Mesothelial cell of epicardium (in vitro differentiated cells): ENCODE measurements around the gene PALS2. TPM values are rescaled to one million over a fixed set of nuclear protein-coding genes. Genes with fewer than 3 reads are reported as not detected.

Experiments used
- DNase-seq, 2 experiments: peaks; one replicate each; pipeline ENCODE4 v3.0.0; 2021; ENCODE audit warnings: low spot score in 2 of 2; ENCODE audit not compliant: unreplicated experiment in 2 of 2
- H3K27ac Mint-ChIP-seq: 2 replicates; pipeline ENCODE4 v1.8.0; 2021; ENCODE audit warnings: mixed read lengths
- H3K27me3 Mint-ChIP-seq: 2 replicates; pipeline ENCODE4 v1.8.0; 2021; ENCODE audit warnings: low read depth, mixed read lengths
- H3K36me3 Mint-ChIP-seq: 2 replicates; pipeline ENCODE4 v1.8.0; 2021; ENCODE audit warnings: mixed read lengths
- H3K4me1 Mint-ChIP-seq: 2 replicates; pipeline ENCODE4 v1.8.0; 2021; ENCODE audit warnings: mixed read lengths
- H3K4me3 Mint-ChIP-seq: 2 replicates; pipeline ENCODE4 v1.8.0; 2021; ENCODE audit warnings: mild to moderate bottlenecking, moderate library complexity, mixed read lengths
- H3K9me3 Mint-ChIP-seq: 2 replicates; pipeline ENCODE4 v1.8.0; 2021; ENCODE audit warnings: mixed read lengths
- CTCF ChIP-seq: fragments of 200-600 bp; sonication (generic); IDR thresholded peaks from one replicate; pipeline ENCODE4 v1.5.0; 2021; ENCODE audit warnings: antibody characterized with exemption; ENCODE audit not compliant: unreplicated experiment
- total RNA-seq: library from RNA; stranded (reverse); gene quantifications from 3 replicates; pipeline ENCODE4 v1.2.1, GENCODE V29; 2021

Gene PALS2
- total RNA-seq, 1 donor from 2014 or later, result 23.8 TPM

- Mint-ChIP-seq H3K4me1 (no peaks in the 10 kb centered on the region), H3K27ac (no peak overlapping the region), H3K9me3 (peaks cover 3% of the 10 kb centered on the region), H3K36me3 (no peaks in the 10 kb centered on the region), H3K4me3 (no peak overlapping the region), H3K27me3 (no peaks in the 10 kb centered on the region)
- DNase-seq, result no peak
- no peak for TF ChIP-seq CTCF
These were observed 14.6 kb downstream of the PALS2 start for GRCh38 chr7:24587853-24588252.

- DNase-seq, result no peak
- H3K4me1 Mint-ChIP-seq, result no peaks in the 10 kb centered on the region
- no peaks in the 10 kb centered on the region for H3K27me3 Mint-ChIP-seq
- no peak overlapping the region for H3K27ac Mint-ChIP-seq
- H3K36me3 Mint-ChIP-seq, result no peaks in the 10 kb centered on the region
- no peak for TF ChIP-seq CTCF
- H3K9me3 Mint-ChIP-seq, result no peaks in the 10 kb centered on the region
- H3K4me3 Mint-ChIP-seq, result no peak overlapping the region
These were observed 17.9 kb downstream of the PALS2 start for GRCh38 chr7:24591152-24591551.

GRCh38 chr7:24595671-24596418 lies 22.6 kb downstream of the PALS2 start:
- no peak overlapping the region for H3K4me3 Mint-ChIP-seq
- H3K36me3 Mint-ChIP-seq, result no peaks in the 10 kb centered on the region
- H3K27me3 Mint-ChIP-seq, result no peaks in the 10 kb centered on the region
- H3K9me3 Mint-ChIP-seq, result no peaks in the 10 kb centered on the region
- no peak for DNase-seq
- no peak for TF ChIP-seq CTCF
- H3K27ac Mint-ChIP-seq, result no peak overlapping the region
- no peaks in the 10 kb centered on the region for H3K4me1 Mint-ChIP-seq

GRCh38 chr7:24597014-24597413 lies 23.8 kb downstream of the PALS2 start:
- Mint-ChIP-seq H3K4me3 (no peak overlapping the region), H3K4me1 (peaks cover 2% of the 10 kb centered on the region), H3K9me3 (peaks cover 2% of the 10 kb centered on the region), H3K27me3 (no peaks in the 10 kb centered on the region), H3K36me3 (no peaks in the 10 kb centered on the region), H3K27ac (no peak overlapping the region)
- TF ChIP-seq CTCF, result no peak
- DNase-seq, result no peak

DNA sequence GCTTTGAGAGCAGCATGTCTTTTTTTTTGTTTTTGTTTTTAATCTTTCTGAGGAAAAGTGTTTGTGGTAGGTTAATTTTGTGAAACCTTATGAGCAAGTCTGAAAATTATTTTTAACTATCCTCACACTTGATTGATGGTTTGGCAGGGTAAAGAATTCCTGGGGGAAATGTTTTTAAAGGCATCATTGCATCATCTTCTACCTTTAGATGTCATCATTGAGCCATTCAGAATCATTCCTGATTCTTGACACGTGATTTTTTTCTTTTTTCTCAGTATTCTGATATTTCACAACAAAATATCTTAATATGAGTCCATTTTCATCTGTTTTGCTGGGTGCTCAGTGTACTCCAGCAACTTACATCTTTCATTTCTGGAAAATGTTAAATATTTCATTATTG lies 28.3 kb downstream of the PALS2 start:
- Mint-ChIP-seq H3K4me3 (no peak overlapping the region), H3K27me3 (no peaks in the 10 kb centered on the region), H3K27ac (no peak overlapping the region), H3K4me1 (peaks cover 2% of the 10 kb centered on the region), H3K36me3 (peaks cover 2% of the 10 kb centered on the region), H3K9me3 (peaks cover 18% of the 10 kb centered on the region)
- DNase-seq, result no peak
- TF ChIP-seq CTCF, result no peak
